Panc1 (cell line): ENCODE measurements around the gene USH2A. TPM values are rescaled to one million over a fixed set of nuclear protein-coding genes. Genes with fewer than 3 reads are reported as not detected.

Experiments used
- ATAC-seq: fragments of 200-7000 bp; cut with Tn5 transposase; 2 replicates; pipeline ENCODE4 v1.9.1; 2020; ENCODE audit warnings: mild to moderate bottlenecking, moderate library complexity
- BruUV-seq: library from RNA; stranded (reverse); fragments of 400-500 nt; replicated peaks from 2 replicates; lab custom pipeline; 2021; lab: Mats Ljungman, UMichigan
- CTCF ChIA-PET: fragments of 300-600 bp; sonication (Branson Sonifier 250); formaldehyde crosslinking; loops from one replicate; lab custom pipeline; 2022; ENCODE audit warnings: antibody characterized with exemption; lab: Charles Lee
- POLR2A ChIA-PET: fragments of 300-600 bp; sonication (Branson Sonifier 250); formaldehyde crosslinking; loops from one replicate; lab custom pipeline; 2022; ENCODE audit warnings: antibody characterized with exemption; lab: Charles Lee
- DNase-seq: peaks from one replicate; pipeline ENCODE4 v3.0.0-alpha.2; 2010; ENCODE audit warnings: low read depth, low spot score
- H3K27ac ChIP-seq: 2 replicates; pipeline ENCODE4 v1.5.1; 2011; ENCODE audit warnings: mild to moderate bottlenecking, low read length, inconsistent platforms
- H3K27me3 ChIP-seq: fragments of 200-500 bp; sonication (Bioruptor generic); 2 replicates; pipeline ENCODE4 v1.6.0; 2014; ENCODE audit warnings: low read length, inconsistent platforms; ENCODE audit not compliant: control insufficient read depth, insufficient read depth
- H3K36me3 ChIP-seq: fragments of 200-500 bp; sonication (Bioruptor generic); 2 replicates; pipeline ENCODE4 v1.5.1; 2014; ENCODE audit warnings: inconsistent platforms, mild to moderate bottlenecking, low read length, moderate library complexity; ENCODE audit not compliant: control insufficient read depth, insufficient read depth
- H3K4me1 ChIP-seq: 2 replicates; pipeline ENCODE4 v1.5.1; 2011; ENCODE audit warnings: inconsistent platforms, mild to moderate bottlenecking, low read length, moderate library complexity; ENCODE audit not compliant: control insufficient read depth, insufficient read depth
- H3K4me3 ChIP-seq, 2 experiments: 2 replicates each; pipeline ENCODE4 v1.5.1; 2011 to 2012; ENCODE audit warnings: low read depth in 2 of 2, low read length in 2 of 2, mild to moderate bottlenecking in 2 of 2, inconsistent platforms in 1 of 2, moderate library complexity in 1 of 2
- H3K9me3 ChIP-seq: fragments of 200-500 bp; sonication (Bioruptor generic); 2 replicates; pipeline ENCODE4 v1.5.1; 2014; ENCODE audit warnings: low read depth, mild to moderate bottlenecking, inconsistent platforms, low read length, moderate library complexity; ENCODE audit not compliant: control insufficient read depth, insufficient read depth
- CTCF ChIP-seq: fragments of 450-650 bp; IDR thresholded peaks from 2 replicates; pipeline ENCODE4 v1.5.1; 2017; ENCODE audit warnings: mild to moderate bottlenecking
- POLR2AphosphoS5 ChIP-seq: IDR thresholded peaks from 2 replicates; pipeline ENCODE4 v1.6.1; 2012; ENCODE audit warnings: mild to moderate bottlenecking, low read depth, low read length, moderate library complexity
- REST ChIP-seq, 2 experiments: IDR thresholded peaks; 2 replicates each; pipeline ENCODE4 v1.6.1; 2011 to 2012; ENCODE audit warnings: low read depth in 2 of 2, control low read depth in 1 of 2, low read length in 1 of 2, mild to moderate bottlenecking in 1 of 2, moderate library complexity in 1 of 2; ENCODE audit not compliant: insufficient read depth in 1 of 2
- SIN3A ChIP-seq: IDR thresholded peaks from 2 replicates; pipeline ENCODE4 v1.6.1; 2012; ENCODE audit warnings: low read depth, mild to moderate bottlenecking, low read length, moderate library complexity, borderline replicate concordance; ENCODE audit not compliant: insufficient read depth
- TCF7L2 ChIP-seq: IDR thresholded peaks from 2 replicates; pipeline ENCODE4 v1.6.1; 2011; ENCODE audit warnings: mild to moderate bottlenecking, low read depth, low read length, inconsistent platforms
- in situ Hi-C: cut with HindIII; loops from 2 replicates; pipeline ENCODE4 v1.10.0; 2016; ENCODE audit warnings: low sequenced_read_pairs, low pct_unique_long_range_greater_than_20kb
- intact Hi-C: fragments of 100-400 bp; cut with micrococcal nuclease; formaldehyde crosslinking; loops from one replicate; pipeline ENCODE4 v1.10.0; 2022; ENCODE audit not compliant: unreplicated experiment
- total RNA-seq: library from RNA; stranded (reverse); gene quantifications from one replicate; pipeline ENCODE4 v1.2.1, GENCODE V29; 2021; ENCODE audit not compliant: unreplicated experiment

USH2A gene
- total RNA-seq, 1 experiment from 2014 or later = not detected

GRCh38 chr1:215704089-215704860 lies 719.0 kb downstream of the USH2A start:
- BruUV-seq = no TSS peak

GRCh38 chr1:215682232-215682631 lies 741.0 kb downstream of the USH2A start:
- ChIA-PET POLR2A (no interaction called here), CTCF (no interaction called here)
- in situ Hi-C loops (no loop called here), intact Hi-C loops (no loop called here)
- Histone ChIP-seq H3K36me3 (no peaks in the 10 kb centered on the region), H3K27ac (no peak overlapping the region), H3K27me3 (no peaks in the 10 kb centered on the region), H3K4me3 (no peak overlapping the region), H3K4me1 (no peaks in the 10 kb centered on the region), H3K9me3 (no peaks in the 10 kb centered on the region)
- TF ChIP-seq CTCF = peak; percentile 29; the same call in 1 of the 2 replicates
- no peak for TF ChIP-seq SIN3A
- no peak for TF ChIP-seq TCF7L2
- no TSS peak for BruUV-seq
- DNase-seq (no peak), ATAC-seq (no peak)

More at GRCh38 chr1:215704089-215704860, 719.0 kb downstream of the USH2A start:
- no peak for TF ChIP-seq REST (IDR thresholded peaks at IDR 0.05; ENCODE audit: insufficient read depth in 1 of 2, low read depth in 2 of 2, low read length in 1 of 2)
- no peak for TF ChIP-seq POLR2AphosphoS5
- TF ChIP-seq CTCF = no peak
- TF ChIP-seq SIN3A = no peak
- no peak for TF ChIP-seq TCF7L2
- no peaks in the 10 kb centered on the region for H3K4me1 ChIP-seq
- H3K9me3 ChIP-seq = no peaks in the 10 kb centered on the region
- intact Hi-C loops (no loop called here), in situ Hi-C loops (no loop called here)
- CTCF ChIA-PET = no interaction called here
- H3K27me3 ChIP-seq = no peaks in the 10 kb centered on the region
- no peaks in the 10 kb centered on the region; the same call in 1 of the 2 replicates for H3K36me3 ChIP-seq
- POLR2A ChIA-PET = no interaction called here
- no peak overlapping the region for H3K4me3 ChIP-seq
- H3K27ac ChIP-seq = no peak overlapping the region
- no peak for DNase-seq
- ATAC-seq = no peak
